HepG2 (cell line): ENCODE data around the gene ITCH. TPM values are rescaled to one million over a fixed set of nuclear protein-coding genes. Genes with fewer than 3 reads are reported as not detected.

ENCODE experiments used
- ATAC-seq: fragments of 200-7000 bp; cut with Tn5 transposase; 3 replicates; pipeline ENCODE4 v1.9.1; 2020; ENCODE audit warnings: mild to moderate bottlenecking, moderate library complexity
- BruUV-seq: library from RNA; stranded (reverse); fragments of 400-500 nt; replicated peaks from 2 replicates; lab custom pipeline; 2021; lab: Mats Ljungman, UMichigan
- CTCF ChIA-PET: fragments of 300-600 bp; formaldehyde crosslinking; extraction: SDS; loops from one replicate; lab custom pipeline; 2021; ENCODE audit warnings: low total read pairs, inconsistent platforms, low intra/inter-chr PET ratio; lab: Yijun Ruan, JAX
- POLR2A ChIA-PET: fragments of 350-600 bp; sonication (Branson Sonifier 250); formaldehyde crosslinking; loops from one replicate; lab custom pipeline; 2020; ENCODE audit warnings: antibody characterized with exemption, inconsistent platforms; lab: Yijun Ruan, JAX
- DNase-seq: peaks from one replicate; pipeline ENCODE4 v3.0.0-alpha.2; 2015; ENCODE audit warnings: low spot score
- FAIRE-seq: peaks from 3 replicates; lab custom pipeline; 2011; peaks lifted over from hg19 to GRCh38; lab: Jason Lieb, UNC
- H2AFZ ChIP-seq: one replicate; pipeline ENCODE4 v1.6.1; 2011; ENCODE audit warnings: low read length, inconsistent platforms
- H3K27ac ChIP-seq: fragments of 300-600 bp; 3 replicates; pipeline ENCODE4 v1.8.0; 2011; ENCODE audit warnings: mixed run types, mild to moderate bottlenecking, mixed read lengths, low read length, inconsistent platforms; ENCODE audit not compliant: insufficient read depth; ENCODE audit errors: extremely low read length
- H3K27me3 ChIP-seq, 2 experiments: fragments of 200-600 bp in 1 of 2; 2 replicates in 1 of 2; 3 replicates in 1 of 2; pipeline versions ENCODE4 v1.6.0 to v1.8.0; 2011; ENCODE audit warnings: low read length in 2 of 2, mild to moderate bottlenecking in 2 of 2, moderate library complexity in 2 of 2, inconsistent platforms in 1 of 2; ENCODE audit not compliant: insufficient read depth in 2 of 2, control insufficient read depth in 1 of 2
- H3K36me3 ChIP-seq, 2 experiments: fragments of 200-600 bp in 1 of 2; replicated peaks in 1 of 2; 2 replicates in 1 of 2; 3 replicates in 1 of 2; pipeline versions ENCODE4 v1.5.1 to v1.8.0; 2011; ENCODE audit warnings: low read length in 2 of 2, inconsistent platforms in 1 of 2; ENCODE audit not compliant: insufficient read depth in 2 of 2, control insufficient read depth in 1 of 2
- H3K4me1 ChIP-seq: 2 replicates; pipeline ENCODE4 v1.5.1; 2012; ENCODE audit warnings: low read length, inconsistent platforms; ENCODE audit not compliant: insufficient read depth
- H3K4me2 ChIP-seq: 2 replicates; pipeline ENCODE4 v1.6.0; 2011; ENCODE audit warnings: low read depth, low read length, inconsistent platforms
- H3K4me3 ChIP-seq, 3 experiments: fragments of 200-600 bp in 1 of 3; sonication (generic), shearing (Covaris generic) in 1 of 3; replicated peaks in 1 of 3; 2 replicates each; pipeline ENCODE4 v1.5.1; 2011 to 2016; ENCODE audit warnings: low read length in 3 of 3, inconsistent platforms in 2 of 3, low read depth in 2 of 3, mild to moderate bottlenecking in 2 of 3, control low read depth in 1 of 3, mixed read lengths in 1 of 3; ENCODE audit not compliant: insufficient read depth in 1 of 3
- H3K79me2 ChIP-seq: one replicate; pipeline ENCODE4 v1.6.1; 2011; ENCODE audit warnings: low read length, inconsistent platforms; ENCODE audit not compliant: insufficient read depth
- H3K9ac ChIP-seq: 2 replicates; pipeline ENCODE4 v1.6.0; 2011; ENCODE audit warnings: mild to moderate bottlenecking, low read depth, low read length, inconsistent platforms; ENCODE audit not compliant: insufficient read depth
- H3K9me3 ChIP-seq: 2 replicates; pipeline ENCODE4 v1.5.1; 2012; ENCODE audit warnings: mild to moderate bottlenecking, low read length
- H4K20me1 ChIP-seq: 2 replicates; pipeline ENCODE4 v1.6.0; 2011; ENCODE audit warnings: inconsistent platforms, mild to moderate bottlenecking, low read length, moderate library complexity; ENCODE audit not compliant: insufficient read depth
- ATF1 ChIP-seq: IDR thresholded peaks from 2 replicates; pipeline ENCODE4 v1.6.1; 2016; ENCODE audit warnings: mild to moderate bottlenecking, control low read depth
- FOXP1 ChIP-seq, 2 experiments: fragments of 450-650 bp in 1 of 2; IDR thresholded peaks; 2 replicates each; pipeline ENCODE4 v1.6.1; 2017 to 2018; ENCODE audit warnings: antibody characterized with exemption in 1 of 2
- NFE2L1 ChIP-seq: sonication (generic); formaldehyde crosslinking; IDR thresholded peaks from 2 replicates; pipeline ENCODE4 v1.4.0; 2020; ENCODE audit warnings: missing genetic modification reagents, mild to moderate bottlenecking, borderline replicate concordance
- NFIB ChIP-seq: sonication (generic); formaldehyde crosslinking; IDR thresholded peaks from 2 replicates; pipeline ENCODE4 v1.9.0; 2021; ENCODE audit warnings: missing genetic modification reagents, mild to moderate bottlenecking, borderline replicate concordance
- NR0B2 ChIP-seq: sonication (generic); formaldehyde crosslinking; IDR thresholded peaks from 2 replicates; pipeline ENCODE4 v1.4.0; 2020; ENCODE audit warnings: mild to moderate bottlenecking, missing genetic modification reagents
- ZBED4 ChIP-seq: sonication (generic); formaldehyde crosslinking; IDR thresholded peaks from 2 replicates; pipeline ENCODE4 v1.4.0; 2020; ENCODE audit warnings: missing genetic modification reagents, borderline replicate concordance
- ZFP1 ChIP-seq: IDR thresholded peaks from 2 replicates; pipeline ENCODE4 v1.6.1; 2016
- ZFY ChIP-seq: sonication (generic); formaldehyde crosslinking; IDR thresholded peaks from 2 replicates; pipeline ENCODE4 v1.4.0; 2020; ENCODE audit warnings: missing genetic modification reagents
- ZNF142 ChIP-seq: sonication (generic); formaldehyde crosslinking; IDR thresholded peaks from 2 replicates; pipeline ENCODE4 v1.4.0; 2020; ENCODE audit warnings: missing genetic modification reagents
- ZNF282 ChIP-seq: fragments of 450-650 bp; IDR thresholded peaks from 2 replicates; pipeline ENCODE4 v1.6.1; 2018; ENCODE audit not compliant: partially characterized antibody
- ZNF362 ChIP-seq: sonication (generic); formaldehyde crosslinking; IDR thresholded peaks from 2 replicates; pipeline ENCODE4 v1.4.0; 2020; ENCODE audit warnings: missing genetic modification reagents, mild to moderate bottlenecking, borderline replicate concordance
- ZNF619 ChIP-seq: sonication (generic); formaldehyde crosslinking; IDR thresholded peaks from 2 replicates; pipeline ENCODE4 v1.4.0; 2020; ENCODE audit warnings: mild to moderate bottlenecking, missing genetic modification reagents
- ZSCAN9 ChIP-seq: IDR thresholded peaks from 2 replicates; pipeline ENCODE4 v1.6.1; 2016; ENCODE audit warnings: borderline replicate concordance
- WGBS: methylation state at CpG from one replicate; pipeline ENCODE4 v1.1.6; 2017; ENCODE audit warnings: low lambda C conversion rate; 5-methylcytosine and 5-hydroxymethylcytosine counted together
- in situ Hi-C: cut with HindIII; loops from 2 replicates; pipeline ENCODE4 v1.10.0; 2017; ENCODE audit warnings: low pct_unique_long_range_greater_than_20kb; ENCODE audit not compliant: extremely low pct_ligation_motif_present
- intact Hi-C: fragments of 100-400 bp; cut with micrococcal nuclease; formaldehyde crosslinking; loops from one replicate; pipeline ENCODE4 v1.10.0; 2022; ENCODE audit not compliant: unreplicated experiment
- polyA plus RNA-seq, 8 experiments: library from polyadenylated mRNA; depleted of rRNA in 3 of 8; stranded (reverse) in 7 of 8; unstranded in 1 of 8; fragments of >200 nt; fragmentation: Illumina TruSeq in 4 of 8; extraction: Trizol in 4 of 8; gene quantifications; 2 replicates each; pipeline versions ENCODE4 v1.2.1 to v1.2.3, GENCODE V29; 2011 to 2016; ENCODE audit warnings: low read depth in 4 of 8, missing spikeins in 1 of 8, mixed read lengths in 1 of 8; ENCODE audit not compliant: insufficient read depth in 1 of 8
- total RNA-seq, 5 experiments: library from RNA; depleted of rRNA; stranded (reverse); fragments of >200 nt; fragmentation: Illumina TruSeq; extraction: Trizol; gene quantifications; 2 replicates each; pipeline ENCODE4 v1.2.3, GENCODE V29; 2016; ENCODE audit warnings: low read depth in 1 of 5

The ITCH gene
- total and polyA plus RNA-seq, 2 of the 13 experiments (the other 11 are each of a cell fraction or from before 2014, with no cell fraction given): 20.5 to 112 TPM

- no peak for TF ChIP-seq FOXP1 (IDR thresholded peaks at IDR 0.05)
- no peak for TF ChIP-seq FOXP1 (CRISPR knock-in tag; IDR thresholded peaks at IDR 0.05)
- TF ChIP-seq ZFY (CRISPR knock-in tag): 0 out of 2 replicates have a peak, but pooled peaks have one; percentile 23
- TF ChIP-seq NR0B2 (CRISPR knock-in tag): no peak
- TF ChIP-seq ZNF619: no peak
- TF ChIP-seq NFIB (CRISPR knock-in tag): no peak
- TF ChIP-seq ZSCAN9 (CRISPR knock-in tag): no peak
- TF ChIP-seq NFE2L1 (CRISPR knock-in tag): 0 out of 2 replicates have a peak, but pooled peaks have one; percentile 58
- TF ChIP-seq ZFP1 (CRISPR knock-in tag): no peak
Measured at GRCh38 chr20:34549929-34550305, 186.8 kb downstream of the ITCH start (continued).

- CTCF ChIA-PET: no interaction called here
- BruUV-seq: no TSS peak
- no peaks in the 10 kb centered on the region for H3K9me3 ChIP-seq
- WGBS: 83% methylated on average over 6 of the region's 6 CpGs
- no peak overlapping the region for H3K27ac ChIP-seq
- H3K4me3 ChIP-seq: no peak overlapping the region
- H3K36me3 ChIP-seq: no peaks in the 10 kb centered on the region
- no peaks in the 10 kb centered on the region for H3K27me3 ChIP-seq
- H3K4me1 ChIP-seq: peaks cover 24% of the 10 kb centered on the region
- POLR2A ChIA-PET: no interaction called here
- no peak overlapping the region for H3K4me2 ChIP-seq
- no peak overlapping the region for H2AFZ ChIP-seq
- FAIRE-seq: no peak
- no peak for ATAC-seq
- no peaks in the 10 kb centered on the region for H3K79me2 ChIP-seq
- in situ Hi-C loops: no loop called here
- H4K20me1 ChIP-seq: no peaks in the 10 kb centered on the region
- no peak for DNase-seq
- intact Hi-C loops: no loop called here
- H3K9ac ChIP-seq: no peak overlapping the region
- TF ChIP-seq ZFP1 (CRISPR knock-in tag) (no peak), ZNF282 (no peak), ZBED4 (no peak), ZNF142 (CRISPR knock-in tag) (no peak), ZNF362 (CRISPR knock-in tag) (no peak), ATF1 (CRISPR knock-in tag) (no peak)
Measured at GRCh38 chr20:34552569-34552968, 189.5 kb downstream of the ITCH start.
